ENCODE results near the gene PCCA.

- TF ChIP-seq POLR2AphosphoS5 (IDR thresholded peaks at IDR 0.05; ENCODE audit: low read depth): no peak
- TF ChIP-seq, protein P1, sequence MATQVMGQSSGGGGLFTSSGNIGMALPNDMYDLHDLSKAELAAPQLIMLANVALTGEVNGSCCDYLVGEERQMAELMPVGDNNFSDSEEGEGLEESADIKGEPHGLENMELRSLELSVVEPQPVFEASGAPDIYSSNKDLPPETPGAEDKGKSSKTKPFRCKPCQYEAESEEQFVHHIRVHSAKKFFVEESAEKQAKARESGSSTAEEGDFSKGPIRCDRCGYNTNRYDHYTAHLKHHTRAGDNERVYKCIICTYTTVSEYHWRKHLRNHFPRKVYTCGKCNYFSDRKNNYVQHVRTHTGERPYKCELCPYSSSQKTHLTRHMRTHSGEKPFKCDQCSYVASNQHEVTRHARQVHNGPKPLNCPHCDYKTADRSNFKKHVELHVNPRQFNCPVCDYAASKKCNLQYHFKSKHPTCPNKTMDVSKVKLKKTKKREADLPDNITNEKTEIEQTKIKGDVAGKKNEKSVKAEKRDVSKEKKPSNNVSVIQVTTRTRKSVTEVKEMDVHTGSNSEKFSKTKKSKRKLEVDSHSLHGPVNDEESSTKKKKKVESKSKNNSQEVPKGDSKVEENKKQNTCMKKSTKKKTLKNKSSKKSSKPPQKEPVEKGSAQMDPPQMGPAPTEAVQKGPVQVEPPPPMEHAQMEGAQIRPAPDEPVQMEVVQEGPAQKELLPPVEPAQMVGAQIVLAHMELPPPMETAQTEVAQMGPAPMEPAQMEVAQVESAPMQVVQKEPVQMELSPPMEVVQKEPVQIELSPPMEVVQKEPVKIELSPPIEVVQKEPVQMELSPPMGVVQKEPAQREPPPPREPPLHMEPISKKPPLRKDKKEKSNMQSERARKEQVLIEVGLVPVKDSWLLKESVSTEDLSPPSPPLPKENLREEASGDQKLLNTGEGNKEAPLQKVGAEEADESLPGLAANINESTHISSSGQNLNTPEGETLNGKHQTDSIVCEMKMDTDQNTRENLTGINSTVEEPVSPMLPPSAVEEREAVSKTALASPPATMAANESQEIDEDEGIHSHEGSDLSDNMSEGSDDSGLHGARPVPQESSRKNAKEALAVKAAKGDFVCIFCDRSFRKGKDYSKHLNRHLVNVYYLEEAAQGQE (IDR thresholded peaks at IDR 0.05; ENCODE audit: unreplicated experiment): no peak
- TF ChIP-seq, protein P2, sequence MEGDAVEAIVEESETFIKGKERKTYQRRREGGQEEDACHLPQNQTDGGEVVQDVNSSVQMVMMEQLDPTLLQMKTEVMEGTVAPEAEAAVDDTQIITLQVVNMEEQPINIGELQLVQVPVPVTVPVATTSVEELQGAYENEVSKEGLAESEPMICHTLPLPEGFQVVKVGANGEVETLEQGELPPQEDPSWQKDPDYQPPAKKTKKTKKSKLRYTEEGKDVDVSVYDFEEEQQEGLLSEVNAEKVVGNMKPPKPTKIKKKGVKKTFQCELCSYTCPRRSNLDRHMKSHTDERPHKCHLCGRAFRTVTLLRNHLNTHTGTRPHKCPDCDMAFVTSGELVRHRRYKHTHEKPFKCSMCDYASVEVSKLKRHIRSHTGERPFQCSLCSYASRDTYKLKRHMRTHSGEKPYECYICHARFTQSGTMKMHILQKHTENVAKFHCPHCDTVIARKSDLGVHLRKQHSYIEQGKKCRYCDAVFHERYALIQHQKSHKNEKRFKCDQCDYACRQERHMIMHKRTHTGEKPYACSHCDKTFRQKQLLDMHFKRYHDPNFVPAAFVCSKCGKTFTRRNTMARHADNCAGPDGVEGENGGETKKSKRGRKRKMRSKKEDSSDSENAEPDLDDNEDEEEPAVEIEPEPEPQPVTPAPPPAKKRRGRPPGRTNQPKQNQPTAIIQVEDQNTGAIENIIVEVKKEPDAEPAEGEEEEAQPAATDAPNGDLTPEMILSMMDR (conservative IDR thresholded peaks at IDR 0.05; ENCODE audit: low read depth in 2 of 2): no peak
- no peak for TF ChIP-seq ZNF331 (CRISPR knock-in tag; IDR thresholded peaks at IDR 0.05; ENCODE audit: low read depth)
- TF ChIP-seq, protein P3, sequence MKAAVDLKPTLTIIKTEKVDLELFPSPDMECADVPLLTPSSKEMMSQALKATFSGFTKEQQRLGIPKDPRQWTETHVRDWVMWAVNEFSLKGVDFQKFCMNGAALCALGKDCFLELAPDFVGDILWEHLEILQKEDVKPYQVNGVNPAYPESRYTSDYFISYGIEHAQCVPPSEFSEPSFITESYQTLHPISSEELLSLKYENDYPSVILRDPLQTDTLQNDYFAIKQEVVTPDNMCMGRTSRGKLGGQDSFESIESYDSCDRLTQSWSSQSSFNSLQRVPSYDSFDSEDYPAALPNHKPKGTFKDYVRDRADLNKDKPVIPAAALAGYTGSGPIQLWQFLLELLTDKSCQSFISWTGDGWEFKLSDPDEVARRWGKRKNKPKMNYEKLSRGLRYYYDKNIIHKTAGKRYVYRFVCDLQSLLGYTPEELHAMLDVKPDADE (IDR thresholded peaks at IDR 0.05): no peak
- TF ChIP-seq CREB1 (CRISPR knock-in tag; IDR thresholded peaks at IDR 0.05; ENCODE audit: low read depth): no peak
- TF ChIP-seq EZH2 (IDR thresholded peaks at IDR 0.05; ENCODE audit: low read depth, unreplicated experiment): no peak
- TF ChIP-seq ZNF114 (CRISPR knock-in tag; IDR thresholded peaks at IDR 0.05): no peak
- no peak for TF ChIP-seq EZH2phosphoT487 (IDR thresholded peaks at IDR 0.05; ENCODE audit: unreplicated experiment)
- TF ChIP-seq JUNB (IDR thresholded peaks at IDR 0.05; ENCODE audit: unreplicated experiment): no peak
These were observed 474.9 kb downstream of the PCCA start for GRCh38 chr13:100563779-100564178.

Data from GM23338 (cell line).